Activated naive CD8-positive, alpha-beta T cell treated with anti-CD3 and anti-CD28 coated beads, Interleukin-2, amount 10 ng/mL, durations not matched to agents 7 days and 5 days (primary cell): ENCODE measurements around the gene SLIT2. TPM values are rescaled to one million over a fixed set of nuclear protein-coding genes. Genes with fewer than 3 reads are reported as not detected.
A peak's percentile ranks its signal among the peaks of the same experiment; 100 is the strongest.

Experiments used
- ATAC-seq: fragments of 150-1000 bp; cut with Tn5 transposase; one replicate; pipeline ENCODE4 v1.10.0; 2021; ENCODE audit warnings: low read depth, moderate library complexity
- POLR2A ChIA-PET: fragments of 350-600 bp; sonication (Branson Sonifier 250); formaldehyde crosslinking; loops from one replicate; lab custom pipeline; 2021; ENCODE audit warnings: antibody characterized with exemption; lab: Charles Lee
- DNase-seq: peaks from one replicate; pipeline ENCODE4 v3.0.0; 2021
- H3K27ac Mint-ChIP-seq: one replicate; pipeline ENCODE4 v1.8.0; 2022; ENCODE audit warnings: mild to moderate bottlenecking, mixed read lengths
- H3K27me3 Mint-ChIP-seq: one replicate; pipeline ENCODE4 v1.8.0; 2022; ENCODE audit warnings: mild to moderate bottlenecking, moderate library complexity, mixed read lengths
- H3K36me3 Mint-ChIP-seq: one replicate; pipeline ENCODE4 v1.8.0; 2021; ENCODE audit warnings: mild to moderate bottlenecking, mixed read lengths
- H3K4me1 Mint-ChIP-seq: one replicate; pipeline ENCODE4 v1.8.0; 2021; ENCODE audit warnings: mixed read lengths
- H3K4me3 Mint-ChIP-seq: one replicate; pipeline ENCODE4 v1.8.0; 2022; ENCODE audit warnings: mild to moderate bottlenecking, moderate library complexity, mixed read lengths
- H3K9me3 Mint-ChIP-seq: one replicate; pipeline ENCODE4 v1.8.0; 2021; ENCODE audit warnings: mixed read lengths
- total RNA-seq, 2 experiments: library from RNA; stranded (reverse); gene quantifications; one replicate each; pipeline ENCODE4 v1.2.3, GENCODE V29; 2021

Gene SLIT2, protein sequence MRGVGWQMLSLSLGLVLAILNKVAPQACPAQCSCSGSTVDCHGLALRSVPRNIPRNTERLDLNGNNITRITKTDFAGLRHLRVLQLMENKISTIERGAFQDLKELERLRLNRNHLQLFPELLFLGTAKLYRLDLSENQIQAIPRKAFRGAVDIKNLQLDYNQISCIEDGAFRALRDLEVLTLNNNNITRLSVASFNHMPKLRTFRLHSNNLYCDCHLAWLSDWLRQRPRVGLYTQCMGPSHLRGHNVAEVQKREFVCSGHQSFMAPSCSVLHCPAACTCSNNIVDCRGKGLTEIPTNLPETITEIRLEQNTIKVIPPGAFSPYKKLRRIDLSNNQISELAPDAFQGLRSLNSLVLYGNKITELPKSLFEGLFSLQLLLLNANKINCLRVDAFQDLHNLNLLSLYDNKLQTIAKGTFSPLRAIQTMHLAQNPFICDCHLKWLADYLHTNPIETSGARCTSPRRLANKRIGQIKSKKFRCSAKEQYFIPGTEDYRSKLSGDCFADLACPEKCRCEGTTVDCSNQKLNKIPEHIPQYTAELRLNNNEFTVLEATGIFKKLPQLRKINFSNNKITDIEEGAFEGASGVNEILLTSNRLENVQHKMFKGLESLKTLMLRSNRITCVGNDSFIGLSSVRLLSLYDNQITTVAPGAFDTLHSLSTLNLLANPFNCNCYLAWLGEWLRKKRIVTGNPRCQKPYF (N-terminal part only)
- total RNA-seq: not detected

- peak within 1 kb of the TSS; percentile 51 for H3K4me3 Mint-ChIP-seq
- peak; percentile 51 for DNase-seq
- H3K27me3 Mint-ChIP-seq: peaks cover 62% of the 10 kb centered on the region
- POLR2A ChIA-PET: no interaction called here
- H3K36me3 Mint-ChIP-seq: no peaks in the 10 kb centered on the region
- no peak within 1 kb of the TSS for H3K27ac Mint-ChIP-seq
- peaks cover 1% of the 10 kb centered on the region for H3K9me3 Mint-ChIP-seq
- peaks cover 3% of the 10 kb centered on the region for H3K4me1 Mint-ChIP-seq
- ATAC-seq: peak; percentile 78
Measured at GRCh38 chr4:20251796-20252655, at the start of gene SLIT2. Gene SLIT2 (plus strand): TSS chr4:20251905. CDS start chr4:20253816, 1,911 bp downstream.

GRCh38 chr4:20203508-20203907 lies 48.2 kb upstream of the SLIT2 start:
- H3K36me3 Mint-ChIP-seq: no peaks in the 10 kb centered on the region

DNA sequence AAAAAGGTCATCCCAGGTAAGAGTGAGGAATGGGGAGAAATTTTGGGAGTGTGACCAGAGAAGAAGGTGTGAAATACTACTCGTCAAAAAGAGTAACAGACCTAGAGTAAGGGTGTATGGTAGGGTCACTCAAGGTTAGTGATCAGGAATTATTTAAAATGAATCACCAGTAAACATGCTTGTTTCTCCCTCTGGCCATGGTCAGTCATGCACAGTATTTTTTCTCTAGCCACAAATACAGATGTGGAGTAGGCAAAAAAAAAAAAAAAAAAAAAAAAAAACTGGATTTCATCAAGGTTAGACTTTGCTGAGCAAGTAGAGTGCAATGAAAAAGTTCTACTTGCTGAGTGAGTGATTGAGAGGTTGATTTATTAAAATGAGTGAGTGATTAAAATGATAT lies 34.2 kb upstream of the SLIT2 start:
- Mint-ChIP-seq H3K4me3 (no peak overlapping the region), H3K9me3 (no peaks in the 10 kb centered on the region), H3K36me3 (no peaks in the 10 kb centered on the region), H3K27ac (no peak overlapping the region), H3K4me1 (no peaks in the 10 kb centered on the region), H3K27me3 (no peaks in the 10 kb centered on the region)
- ATAC-seq (no peak), DNase-seq (no peak)
- POLR2A ChIA-PET: no interaction called here

More at GRCh38 chr4:20203508-20203907, 48.2 kb upstream of the SLIT2 start:
- H3K4me1 Mint-ChIP-seq: no peaks in the 10 kb centered on the region
- no peaks in the 10 kb centered on the region for H3K27me3 Mint-ChIP-seq
- no peaks in the 10 kb centered on the region for H3K9me3 Mint-ChIP-seq
- ATAC-seq (no peak), DNase-seq (no peak)
- no peak overlapping the region for H3K4me3 Mint-ChIP-seq
- H3K27ac Mint-ChIP-seq: no peak overlapping the region
- POLR2A ChIA-PET: no interaction called here

- no peak for DNase-seq
- H3K4me1 Mint-ChIP-seq: no peaks in the 10 kb centered on the region
Measured at GRCh38 chr4:20217951-20218350, 33.8 kb upstream of the SLIT2 start.

GRCh38 chr4:20219521-20219920 lies 32.2 kb upstream of the SLIT2 start:
- peaks cover 1% of the 10 kb centered on the region for H3K9me3 Mint-ChIP-seq
- ATAC-seq (no peak), DNase-seq (no peak)
- H3K36me3 Mint-ChIP-seq: no peaks in the 10 kb centered on the region
- POLR2A ChIA-PET: no interaction called here
- no peak overlapping the region for H3K27ac Mint-ChIP-seq
- no peaks in the 10 kb centered on the region for H3K27me3 Mint-ChIP-seq
- no peak overlapping the region for H3K4me3 Mint-ChIP-seq
- H3K4me1 Mint-ChIP-seq: no peaks in the 10 kb centered on the region

More at GRCh38 chr4:20217951-20218350, 33.8 kb upstream of the SLIT2 start:
- H3K27me3 Mint-ChIP-seq: no peaks in the 10 kb centered on the region
- H3K36me3 Mint-ChIP-seq: no peaks in the 10 kb centered on the region
- no peak overlapping the region for H3K27ac Mint-ChIP-seq
- H3K9me3 Mint-ChIP-seq: no peaks in the 10 kb centered on the region
- no peak overlapping the region for H3K4me3 Mint-ChIP-seq
- POLR2A ChIA-PET: no interaction called here
- no peak for ATAC-seq

GRCh38 chr4:20237894-20238537 lies 13.7 kb upstream of the SLIT2 start:
- no peak for DNase-seq
- no peaks in the 10 kb centered on the region for H3K27me3 Mint-ChIP-seq
- H3K36me3 Mint-ChIP-seq: no peaks in the 10 kb centered on the region
- ATAC-seq: no peak
- no peaks in the 10 kb centered on the region for H3K9me3 Mint-ChIP-seq
- POLR2A ChIA-PET: no interaction called here
- H3K27ac Mint-ChIP-seq: no peak overlapping the region
- no peak overlapping the region for H3K4me3 Mint-ChIP-seq
- no peaks in the 10 kb centered on the region for H3K4me1 Mint-ChIP-seq

GRCh38 chr4:20248155-20248558 lies 3.5 kb upstream of the SLIT2 start:
- Mint-ChIP-seq H3K4me3 (no peak overlapping the region), H3K36me3 (no peaks in the 10 kb centered on the region), H3K9me3 (no peaks in the 10 kb centered on the region), H3K27ac (no peak overlapping the region), H3K27me3 (peaks cover 26% of the 10 kb centered on the region), H3K4me1 (peaks cover 3% of the 10 kb centered on the region)
- ATAC-seq (no peak), DNase-seq (no peak)
- POLR2A ChIA-PET: no interaction called here

GRCh38 chr4:20249333-20249732 lies 2.4 kb upstream of the SLIT2 start:
- no peak overlapping the region for H3K4me3 Mint-ChIP-seq
- no peak for ATAC-seq
- H3K27me3 Mint-ChIP-seq: peaks cover 38% of the 10 kb centered on the region
- H3K9me3 Mint-ChIP-seq: no peaks in the 10 kb centered on the region
- no peak for DNase-seq
- no peaks in the 10 kb centered on the region for H3K36me3 Mint-ChIP-seq
- H3K27ac Mint-ChIP-seq: no peak overlapping the region
- H3K4me1 Mint-ChIP-seq: peaks cover 3% of the 10 kb centered on the region
- POLR2A ChIA-PET: no interaction called here

DNA sequence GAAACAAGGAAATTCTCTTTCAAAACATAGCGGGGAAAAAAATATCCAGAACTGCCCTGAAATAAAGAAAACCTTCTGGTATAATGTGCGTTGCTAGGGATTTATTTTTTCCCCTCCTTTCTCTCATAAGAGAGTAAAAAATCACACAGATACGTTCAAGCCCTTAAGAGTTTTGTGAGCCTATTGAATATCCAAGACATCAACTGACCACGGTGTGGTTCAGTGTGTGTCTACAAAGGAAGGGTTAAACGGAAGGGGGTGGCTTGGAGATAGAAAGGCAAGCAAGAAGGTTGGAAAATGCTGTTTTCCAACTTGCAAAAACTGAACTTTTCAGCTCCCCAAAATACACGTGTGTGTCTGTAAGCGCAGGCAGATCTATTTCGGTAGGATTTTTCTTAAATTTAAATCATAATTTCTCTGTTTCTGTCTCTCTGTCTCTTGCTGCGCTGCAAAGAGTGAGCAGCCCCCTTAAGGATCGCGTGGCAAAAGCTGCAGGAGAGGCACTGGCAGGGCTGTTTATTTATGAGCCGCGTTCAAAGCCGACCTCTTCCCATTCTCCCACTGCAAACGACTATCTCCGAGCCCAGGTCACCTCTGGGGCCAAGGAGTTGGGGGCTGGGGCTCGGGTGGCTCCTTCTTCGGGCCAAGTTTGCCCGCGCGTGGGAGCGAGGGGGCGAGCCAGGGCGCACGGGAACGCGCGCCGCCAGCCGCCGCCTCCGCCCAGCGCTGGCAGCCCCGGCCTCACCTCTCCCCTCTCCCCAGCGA lies 492 bp upstream of the SLIT2 start:
- DNase-seq (no peak), ATAC-seq (no peak)
- H3K4me3 Mint-ChIP-seq: peak overlapping the region; percentile 32
- POLR2A ChIA-PET: no interaction called here
- no peak overlapping the region for H3K27ac Mint-ChIP-seq
- H3K36me3 Mint-ChIP-seq: no peaks in the 10 kb centered on the region
- H3K9me3 Mint-ChIP-seq: peaks cover 1% of the 10 kb centered on the region
- peaks cover 57% of the 10 kb centered on the region for H3K27me3 Mint-ChIP-seq
- peaks cover 3% of the 10 kb centered on the region for H3K4me1 Mint-ChIP-seq

DNA sequence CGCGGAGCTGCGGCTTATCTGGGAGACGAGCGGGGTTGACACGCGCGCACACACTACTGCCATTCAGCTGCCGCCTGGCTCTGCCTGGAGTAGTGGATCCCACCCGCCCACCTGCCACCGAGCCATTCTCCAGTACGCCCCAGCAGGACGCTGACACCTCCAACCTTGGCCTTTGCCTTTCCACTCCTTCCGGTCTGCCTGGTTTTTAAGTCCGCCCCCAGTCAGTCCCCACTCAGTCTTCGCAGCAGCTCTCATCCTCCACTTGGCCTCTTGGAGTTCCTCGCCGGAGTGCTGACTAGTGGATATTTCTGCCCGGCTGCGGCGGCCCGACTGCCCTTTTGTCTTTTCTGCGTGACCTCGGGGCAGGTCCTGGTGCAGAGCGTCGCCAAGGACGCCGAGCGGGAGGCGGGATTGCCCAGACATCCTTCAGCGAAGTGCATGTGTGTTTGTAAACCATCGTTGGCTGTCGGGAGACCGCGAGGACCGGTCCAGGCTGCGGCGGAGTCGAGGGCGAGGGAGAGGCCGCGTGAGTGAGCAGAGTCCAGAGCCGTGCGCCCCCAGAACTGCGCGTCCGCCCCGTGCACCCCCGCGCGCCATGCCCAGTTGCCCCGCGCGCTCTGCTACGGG lies 1.1 kb downstream of the SLIT2 start:
- Mint-ChIP-seq H3K4me3 (peak overlapping the region; percentile 51), H3K4me1 (peaks cover 3% of the 10 kb centered on the region), H3K27ac (no peak overlapping the region), H3K36me3 (no peaks in the 10 kb centered on the region), H3K9me3 (peaks cover 1% of the 10 kb centered on the region), H3K27me3 (peaks cover 62% of the 10 kb centered on the region)
- no peak for ATAC-seq
- POLR2A ChIA-PET: no interaction called here
- DNase-seq: peak; percentile 36

- POLR2A ChIA-PET: no interaction called here
- peak; percentile 22 for DNase-seq
- H3K36me3 Mint-ChIP-seq: no peaks in the 10 kb centered on the region
- H3K27ac Mint-ChIP-seq: no peak overlapping the region
- peaks cover 3% of the 10 kb centered on the region for H3K4me1 Mint-ChIP-seq
- H3K9me3 Mint-ChIP-seq: peaks cover 1% of the 10 kb centered on the region
- no peak overlapping the region for H3K4me3 Mint-ChIP-seq
- peaks cover 63% of the 10 kb centered on the region for H3K27me3 Mint-ChIP-seq
- ATAC-seq: no peak
Measured at GRCh38 chr4:20253283-20253734, 1.6 kb downstream of the SLIT2 start.
